Adipose tissue (tissue), 3 donors: Measurements from ENCODE around the gene SCUBE1. TPM values are rescaled to one million over a fixed set of nuclear protein-coding genes. Genes with fewer than 3 reads are reported as not detected.

Experiments used
- H3K27ac ChIP-seq: one replicate; pipeline ENCODE4 v1.5.1; 2013; ENCODE audit warnings: low read depth, low read length
- WGBS, 3 donors: extraction: QIAGEN DNeasy Blood & Tissue Kit; methylation state at CpG; one replicate each; pipeline ENCODE4 v1.1.7; 2013; 5-methylcytosine and 5-hydroxymethylcytosine counted together
- polyA plus RNA-seq, 3 donors: library from polyadenylated mRNA; stranded (reverse); fragments of 200-250 nt; gene quantifications; one replicate each; pipeline ENCODE4 v1.2.3, GENCODE V29; 2013
- donor health status: healthy with polysubstance abuse.
- donor health status: Bipolar disorder and iron deficiency.
- donor health status: healthy.

SCUBE1 gene
- polyA plus RNA-seq, 3 donors: 0.03 to 0.79 (median 0.28) TPM

DNA sequence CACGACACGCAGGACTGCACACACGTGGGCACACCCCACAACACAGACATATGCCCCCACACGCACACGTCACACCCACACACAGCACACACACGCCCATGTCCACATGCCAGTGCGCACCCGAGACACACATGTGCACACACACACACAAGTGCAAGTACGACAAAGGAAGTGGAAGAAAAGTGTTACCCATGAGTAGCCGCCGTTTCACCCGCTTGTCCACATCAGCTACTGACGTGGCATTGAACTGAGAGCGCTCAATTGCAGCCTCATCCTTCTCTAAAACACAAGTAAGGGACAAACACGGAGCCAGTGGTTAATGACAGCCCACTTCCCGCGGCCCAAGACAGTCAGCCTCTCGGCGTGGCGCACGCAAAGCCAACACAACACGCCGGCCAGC is 87.9 kb downstream of the SCUBE1 start:
- WGBS, 3 donors: 80 to 94% (median 90%) methylated on average over 23 of the region's 23 CpGs
- H3K27ac ChIP-seq: no peak overlapping the region

DNA sequence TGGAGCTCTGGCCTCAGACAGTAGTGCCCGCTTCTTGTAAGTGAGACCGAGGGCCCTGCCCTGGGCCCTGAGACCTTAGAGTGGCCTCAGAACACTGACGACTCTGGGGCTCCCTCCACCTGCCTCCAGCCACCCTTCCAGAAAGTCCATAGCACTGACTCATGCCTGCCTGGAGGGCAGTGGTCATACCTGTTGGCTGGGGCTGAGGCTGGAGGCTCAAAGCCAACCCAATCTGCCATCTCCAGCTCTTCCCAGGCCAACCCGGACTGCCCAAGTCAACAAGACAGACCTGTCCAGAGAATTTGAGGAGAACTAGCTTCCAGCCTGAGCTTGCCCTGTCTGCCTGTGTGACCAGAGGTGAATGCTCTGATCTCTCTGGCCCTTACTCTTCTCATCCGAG is 89.3 kb downstream of the SCUBE1 start:
- WGBS, 3 donors: 73 to 94% (median 88%) methylated on average over 4 to 5 of the region's 5 CpGs
- H3K27ac ChIP-seq: no peak overlapping the region

DNA sequence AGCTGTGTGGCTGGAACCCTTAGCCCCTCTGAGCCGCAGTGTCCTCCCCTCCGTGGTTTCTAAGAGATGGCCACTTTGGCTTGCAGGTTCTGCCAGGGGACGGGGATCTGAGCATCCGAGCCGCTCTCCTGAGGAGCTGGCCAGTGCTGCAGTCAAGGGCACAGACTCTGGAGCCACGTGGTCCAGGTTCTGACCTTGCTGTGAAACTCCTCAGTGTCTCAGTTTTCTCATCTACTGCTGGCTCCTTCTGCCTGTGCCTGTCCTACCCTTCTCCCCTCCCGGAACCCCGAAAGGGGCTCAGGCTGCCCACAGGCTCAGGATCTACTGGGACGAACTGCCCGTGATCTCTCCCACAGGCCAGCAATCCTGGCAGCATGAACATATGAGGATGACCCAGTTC is 90.9 kb downstream of the SCUBE1 start:
- 74 to 85% (median 83%) methylated on average over 10 of the region's 10 CpGs for WGBS, 3 donors
- H3K27ac ChIP-seq: no peak overlapping the region

DNA sequence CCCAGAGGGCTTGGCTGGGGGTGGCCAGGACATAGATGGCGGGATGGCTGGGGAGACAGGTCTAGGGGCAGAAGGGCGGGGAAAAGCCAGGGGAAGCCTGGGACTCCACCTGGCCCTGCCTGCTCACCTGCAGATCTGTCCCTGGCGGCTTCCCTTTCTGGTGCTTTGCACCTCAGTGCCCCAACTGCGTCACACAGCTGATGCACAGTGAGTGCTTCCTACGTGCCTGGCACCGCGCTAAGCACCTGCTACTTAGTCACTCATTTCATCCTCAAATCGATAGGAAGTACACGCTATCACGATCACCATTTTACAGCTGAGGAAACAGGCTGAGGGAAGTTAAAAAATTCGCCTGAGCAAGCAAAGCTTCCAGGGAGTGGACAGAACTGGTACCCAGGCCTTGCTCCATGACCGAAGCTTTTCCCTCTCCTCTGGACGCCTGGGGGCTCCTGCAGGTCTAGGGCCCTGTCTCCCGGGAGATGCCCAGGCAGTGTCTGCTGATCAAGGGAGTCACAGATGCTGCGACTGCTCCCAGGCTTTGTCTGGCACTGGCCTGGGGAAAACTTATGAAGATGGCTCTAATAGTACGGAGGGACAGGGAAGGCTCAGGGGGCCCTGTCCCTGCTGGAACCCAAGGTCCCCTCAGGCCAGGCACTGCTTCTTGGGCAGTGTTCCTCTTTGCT is 93.2 kb downstream of the SCUBE1 start:
- no peak overlapping the region for H3K27ac ChIP-seq
- WGBS, 3 donors: 74 to 87% (median 85%) methylated on average over 16 of the region's 16 CpGs

DNA sequence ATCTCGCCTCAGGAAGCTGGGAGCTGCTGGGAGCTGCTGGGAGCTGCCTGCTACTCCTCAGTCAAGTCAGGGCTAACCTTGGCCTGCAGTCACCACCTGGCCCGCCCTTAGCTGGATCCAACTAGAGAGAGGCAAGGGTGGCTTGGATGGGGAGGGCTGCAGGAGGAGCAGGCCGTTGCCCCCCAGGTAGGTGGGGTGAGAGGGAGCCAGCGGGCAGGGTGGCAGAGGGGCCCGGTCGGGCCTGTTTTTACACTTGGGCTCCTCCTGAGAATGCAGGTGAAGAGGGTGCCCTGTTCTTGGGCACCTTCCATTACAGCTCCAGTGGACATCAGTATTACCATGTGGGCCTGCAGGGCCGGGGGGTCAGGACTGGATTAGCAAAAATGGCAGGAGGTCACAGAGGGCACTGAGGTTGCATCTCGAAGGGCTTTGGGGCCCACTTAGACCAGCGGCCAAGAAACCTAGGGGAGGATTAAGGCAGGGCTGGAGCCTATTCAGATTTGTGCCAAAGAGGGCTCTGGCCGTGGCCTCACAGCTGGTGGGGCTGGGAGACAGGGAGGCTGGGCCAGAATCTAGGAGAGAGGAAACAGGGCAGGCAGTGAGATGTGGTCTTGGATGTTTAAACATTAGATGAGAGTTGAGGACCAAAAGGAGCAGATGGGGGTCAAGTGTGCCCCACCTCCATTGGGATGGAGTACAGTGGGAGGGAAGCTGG is 95.5 kb downstream of the SCUBE1 start:
- 88% methylated on average over 10 of the region's 10 CpGs for WGBS, 3 donors
- no peak overlapping the region for H3K27ac ChIP-seq

DNA sequence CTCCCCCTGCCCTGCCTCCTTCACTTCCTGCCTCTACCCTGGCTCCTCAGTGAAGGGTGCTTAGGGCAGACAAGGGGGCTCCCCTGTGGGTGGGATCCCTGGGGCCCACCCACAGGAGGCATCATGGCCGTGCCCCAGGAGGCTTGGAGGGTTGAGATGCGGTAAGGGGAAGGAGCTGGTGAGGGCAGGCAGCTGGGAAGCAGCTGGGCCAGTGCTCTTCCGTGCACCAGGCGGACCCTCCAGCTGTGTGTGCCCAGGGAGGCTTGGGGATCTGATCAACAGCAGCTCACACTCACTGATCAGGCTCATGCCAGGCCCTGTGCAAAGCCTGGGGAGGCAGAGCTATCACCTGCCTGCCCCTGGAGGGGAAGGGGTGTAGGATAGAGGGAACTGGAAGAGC is 97.0 kb downstream of the SCUBE1 start:
- WGBS, 3 donors: 66 to 79% (median 74%) methylated on average over 4 of the region's 4 CpGs
- H3K27ac ChIP-seq: no peak overlapping the region

DNA sequence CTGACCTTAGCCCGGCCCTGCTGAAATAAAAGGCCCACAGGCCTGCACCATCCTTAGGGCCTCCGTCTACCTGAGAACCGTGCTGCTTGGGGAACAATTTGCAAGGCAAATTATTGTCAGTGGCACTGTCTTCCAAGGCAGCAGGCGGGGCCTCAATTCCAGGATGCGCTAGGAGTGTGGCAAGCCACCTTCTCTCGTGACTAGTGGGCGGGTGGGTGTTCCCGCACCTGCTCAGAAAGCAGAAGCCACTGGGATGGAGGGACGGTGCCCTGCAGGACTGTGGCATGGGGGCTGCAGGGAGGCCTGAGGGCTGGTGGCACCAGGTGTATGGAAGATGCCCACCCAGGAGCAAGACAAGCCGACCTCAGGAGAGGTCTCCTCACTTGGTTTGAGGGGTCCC is 97.5 kb downstream of the SCUBE1 start:
- WGBS, 3 donors: 79 to 85% (median 80%) methylated on average over 10 of the region's 10 CpGs
- H3K27ac ChIP-seq: no peak overlapping the region

DNA sequence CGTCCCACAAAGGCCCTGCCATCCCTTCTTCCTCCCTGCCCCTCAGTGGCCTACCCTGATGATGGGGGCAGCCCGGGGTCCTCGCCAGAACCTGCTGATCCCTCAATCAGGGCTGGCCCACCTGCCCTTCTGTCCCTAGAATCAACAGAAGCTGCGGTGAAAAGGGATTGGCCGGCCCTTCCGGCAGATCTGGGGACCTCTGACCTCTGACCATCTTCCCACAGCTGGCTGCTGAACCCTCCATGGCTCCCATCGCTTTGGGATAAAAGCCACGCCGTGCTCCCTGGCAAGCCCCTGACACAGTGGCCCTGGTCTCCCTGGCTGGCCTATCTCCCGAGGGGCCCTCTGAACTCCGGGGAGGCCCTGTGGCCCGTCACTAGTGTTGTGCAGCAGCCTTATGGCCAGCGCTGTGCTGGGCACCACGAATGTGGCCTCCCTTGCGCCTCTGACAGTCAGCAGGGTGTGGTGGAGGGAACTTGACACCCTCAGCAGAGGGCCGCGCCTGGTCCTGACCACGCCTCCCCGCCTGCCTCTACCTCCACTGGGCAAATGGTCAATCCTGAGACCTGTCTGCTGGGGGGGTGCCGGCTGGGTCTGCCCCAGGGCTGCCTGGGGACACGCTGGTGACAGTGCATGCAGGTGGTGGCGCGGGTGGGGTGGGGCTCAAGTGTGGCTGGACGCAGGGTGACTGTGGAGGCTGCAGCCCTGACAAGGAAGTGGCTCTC is 98.2 kb downstream of the SCUBE1 start:
- WGBS, 3 donors: 80 to 89% (median 86%) methylated on average over 24 of the region's 24 CpGs
- no peak overlapping the region for H3K27ac ChIP-seq

DNA sequence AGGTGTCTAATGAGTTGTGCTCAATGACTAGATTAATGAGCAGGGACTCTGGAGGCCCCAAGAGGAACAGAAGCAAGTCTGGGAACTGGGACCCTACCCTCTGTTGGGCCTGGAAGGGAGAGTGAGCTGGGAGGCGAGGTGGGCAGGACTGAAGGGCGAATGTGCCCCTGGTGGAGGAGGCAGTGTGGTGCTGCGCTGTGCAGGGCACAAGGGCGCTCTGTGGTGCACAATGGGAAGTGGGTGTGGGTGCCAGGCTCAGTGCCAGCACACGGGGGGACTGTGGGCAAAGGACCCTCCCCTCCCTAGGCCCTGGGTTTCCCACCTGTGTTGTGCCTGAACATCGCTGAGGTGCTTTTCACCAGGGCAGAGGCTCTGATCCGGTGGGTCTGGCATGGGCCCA is 98.8 kb downstream of the SCUBE1 start:
- 75 to 82% (median 79%) methylated on average over 7 of the region's 7 CpGs for WGBS, 3 donors
- H3K27ac ChIP-seq: no peak overlapping the region

DNA sequence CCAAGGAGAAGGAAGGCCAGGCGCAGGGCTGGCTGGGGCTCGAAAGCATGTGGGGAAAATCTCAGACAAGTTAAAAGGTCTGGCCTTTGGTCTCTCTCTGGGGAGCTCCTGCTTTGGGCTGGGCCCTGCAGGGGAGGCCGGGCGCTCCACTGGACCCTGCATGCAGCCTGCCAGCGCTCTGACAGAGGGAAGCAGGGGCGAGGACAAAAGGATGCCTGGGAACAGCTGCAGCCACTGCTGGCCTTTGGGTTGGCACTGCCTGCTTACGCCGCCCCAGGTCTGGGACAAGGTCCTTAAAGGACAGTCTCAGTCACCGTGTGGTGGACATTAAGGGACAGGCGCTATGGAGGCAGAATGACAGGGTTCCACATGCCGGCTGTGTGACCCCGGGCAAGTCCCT is 99.8 kb downstream of the SCUBE1 start:
- WGBS, 3 donors: 94 to 96% (median 96%) methylated on average over 12 of the region's 12 CpGs
- H3K27ac ChIP-seq: no peak overlapping the region

DNA sequence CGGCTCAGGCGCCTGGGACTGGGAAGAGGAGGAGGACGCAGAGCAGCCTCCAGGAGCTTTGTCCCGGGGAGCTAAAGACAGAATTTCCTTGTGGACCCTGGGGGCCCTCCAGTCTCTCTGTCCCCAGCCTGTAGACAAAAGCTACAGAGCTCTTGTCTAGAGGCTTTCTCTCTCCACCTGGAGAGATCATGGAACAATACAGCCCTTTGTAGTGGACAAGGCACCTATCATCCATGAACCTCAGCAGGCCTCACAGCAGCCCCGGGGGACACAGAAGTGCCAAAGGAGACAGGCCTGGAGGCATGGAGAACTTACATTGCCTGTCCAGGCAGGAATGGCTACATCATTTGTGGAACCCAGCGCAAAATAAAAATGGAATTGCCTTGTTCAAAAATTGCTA is 100.5 kb downstream of the SCUBE1 start:
- 91 to 97% (median 93%) methylated on average over 6 of the region's 6 CpGs for WGBS, 3 donors
- H3K27ac ChIP-seq: no peak overlapping the region

DNA sequence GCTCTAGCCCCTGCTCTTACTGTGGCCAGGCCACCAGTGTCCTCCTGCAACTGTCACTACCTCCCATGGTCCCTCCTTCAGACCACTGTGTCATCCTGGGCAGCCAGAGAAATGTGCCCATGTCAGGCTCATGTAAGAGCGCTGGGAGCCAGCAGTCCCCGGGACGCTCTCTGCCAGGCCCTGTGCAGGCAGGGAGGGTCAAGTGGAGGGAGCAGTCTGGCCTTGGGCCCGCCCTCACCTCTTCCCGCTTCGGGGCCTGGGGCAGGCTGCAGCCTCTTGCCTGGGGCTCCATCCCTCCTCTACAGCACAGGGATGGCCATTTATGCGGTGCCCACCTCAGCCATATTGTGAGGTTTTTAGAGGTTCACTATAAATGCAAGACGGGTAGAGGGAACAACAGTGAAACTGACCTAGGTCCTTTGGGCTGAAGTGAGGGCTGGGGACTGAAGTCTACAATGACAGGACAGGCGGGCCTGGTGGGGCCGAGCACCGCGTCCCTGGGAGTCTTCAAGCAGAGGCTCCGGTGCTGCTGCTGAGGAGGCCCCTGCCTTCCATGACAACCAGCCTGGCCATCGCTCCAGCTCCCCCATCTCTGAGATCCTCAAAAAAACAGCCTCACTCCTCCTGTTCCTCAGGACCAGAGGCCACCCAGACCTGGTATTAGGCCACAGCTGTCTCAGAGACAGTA is 101.3 kb downstream of the SCUBE1 start:
- WGBS, 3 donors: 92 to 97% (median 93%) methylated on average over 12 to 14 of the region's 14 CpGs
- no peak overlapping the region for H3K27ac ChIP-seq

DNA sequence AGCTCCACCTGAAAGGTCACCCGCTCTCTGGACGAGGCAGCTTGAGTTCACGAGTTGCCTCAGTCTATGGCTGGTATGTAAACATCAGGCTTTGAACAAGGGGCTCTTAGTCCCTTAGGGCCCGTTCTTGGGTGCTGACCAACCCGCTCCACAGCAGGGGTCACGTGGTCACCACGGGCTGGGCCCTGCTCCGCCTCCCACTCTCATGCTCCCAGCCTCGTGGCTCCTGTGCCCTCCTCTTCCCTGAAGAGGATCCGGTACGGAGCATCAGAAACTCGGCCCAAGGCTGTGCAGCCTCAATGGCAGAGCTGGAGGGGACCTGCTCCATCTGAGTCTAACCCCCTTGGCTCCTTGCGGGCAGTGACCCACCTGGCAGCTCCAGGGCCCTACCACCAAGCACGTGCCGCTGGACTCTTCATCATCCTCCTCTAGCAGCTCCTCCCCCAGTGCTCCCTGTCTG is 102.0 kb downstream of the SCUBE1 start:
- WGBS, 3 donors: 81 to 86% (median 84%) methylated on average over 13 to 15 of the region's 15 CpGs
- H3K27ac ChIP-seq: no peak overlapping the region

DNA sequence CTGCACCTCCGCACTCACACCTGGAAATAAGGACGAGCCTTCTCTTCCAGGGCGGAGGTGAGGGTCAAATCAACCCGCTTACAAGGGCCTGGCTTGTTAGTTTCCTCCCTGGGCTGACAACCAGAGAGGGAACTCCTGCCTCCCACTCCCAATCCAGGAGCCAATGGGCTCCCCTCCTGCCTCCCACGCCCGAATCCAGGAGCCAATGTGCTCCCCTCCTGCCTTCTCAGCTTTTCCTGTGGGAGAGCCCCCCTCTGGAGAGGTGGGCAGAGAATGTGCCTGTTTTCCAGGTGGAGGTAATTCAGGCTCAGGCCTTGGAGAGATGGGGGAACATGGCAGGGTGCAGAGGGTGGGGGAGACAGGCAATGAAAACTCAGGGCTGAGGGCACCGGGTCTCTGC is 102.6 kb downstream of the SCUBE1 start:
- WGBS, 3 donors: 77 to 89% (median 89%) methylated on average over 7 of the region's 7 CpGs

DNA sequence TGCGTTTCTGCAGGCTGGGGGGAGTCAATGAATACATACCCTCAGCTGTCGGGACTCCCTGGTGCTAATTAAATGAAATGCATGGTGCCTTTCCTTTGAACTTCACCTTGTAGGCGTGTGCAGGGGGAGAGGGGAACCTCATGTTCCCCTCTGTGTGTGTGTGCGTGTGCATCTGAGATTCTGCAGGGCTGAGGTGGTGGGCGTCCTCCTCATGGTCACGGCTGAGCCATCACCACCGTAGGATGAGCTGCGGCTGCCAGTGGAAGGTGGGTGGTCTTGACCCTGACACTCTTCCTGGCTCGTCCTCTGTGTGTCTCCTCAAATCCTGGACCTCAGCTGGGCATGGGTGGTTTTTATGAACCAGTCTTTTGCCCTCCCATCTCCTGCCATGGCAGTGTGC is 103.2 kb downstream of the SCUBE1 start:
- no peak overlapping the region for H3K27ac ChIP-seq
- 64 to 76% (median 72%) methylated on average over 9 of the region's 9 CpGs for WGBS, 3 donors

More for the DNA sequence above, 102.6 kb downstream of the SCUBE1 start:
- no peak overlapping the region for H3K27ac ChIP-seq

DNA sequence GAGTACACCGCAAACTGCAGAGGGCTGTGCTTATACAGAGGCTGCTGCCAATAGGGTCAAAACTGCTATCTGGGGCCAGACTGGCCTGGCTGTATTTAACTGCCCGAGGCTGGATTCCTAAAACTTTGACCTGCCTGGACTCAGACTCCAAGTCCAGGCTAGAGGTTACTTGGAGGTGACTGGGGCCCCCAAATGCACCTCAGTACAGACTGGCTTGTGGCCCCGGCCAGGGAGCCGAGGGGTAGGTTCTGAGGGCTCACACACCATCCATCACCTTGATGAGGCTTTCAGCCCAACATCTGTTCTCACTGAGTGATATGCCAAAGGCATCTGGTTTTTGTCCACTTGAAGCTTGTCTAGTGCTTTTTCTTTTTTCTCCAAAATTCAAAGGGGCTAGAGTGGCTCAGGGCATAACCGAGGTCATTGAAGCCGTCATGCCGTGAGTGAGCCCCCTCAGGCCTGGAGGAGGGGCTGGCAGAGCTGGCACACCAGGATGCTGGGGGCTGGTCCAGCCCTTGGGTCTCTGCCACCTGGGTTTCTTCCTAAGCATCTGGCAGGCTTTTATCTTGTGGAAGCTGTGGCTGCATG is 103.9 kb downstream of the SCUBE1 start:
- H3K27ac ChIP-seq: no peak overlapping the region
- WGBS, 3 donors: 42 to 58% (median 50%) methylated on average over 7 of the region's 7 CpGs

DNA sequence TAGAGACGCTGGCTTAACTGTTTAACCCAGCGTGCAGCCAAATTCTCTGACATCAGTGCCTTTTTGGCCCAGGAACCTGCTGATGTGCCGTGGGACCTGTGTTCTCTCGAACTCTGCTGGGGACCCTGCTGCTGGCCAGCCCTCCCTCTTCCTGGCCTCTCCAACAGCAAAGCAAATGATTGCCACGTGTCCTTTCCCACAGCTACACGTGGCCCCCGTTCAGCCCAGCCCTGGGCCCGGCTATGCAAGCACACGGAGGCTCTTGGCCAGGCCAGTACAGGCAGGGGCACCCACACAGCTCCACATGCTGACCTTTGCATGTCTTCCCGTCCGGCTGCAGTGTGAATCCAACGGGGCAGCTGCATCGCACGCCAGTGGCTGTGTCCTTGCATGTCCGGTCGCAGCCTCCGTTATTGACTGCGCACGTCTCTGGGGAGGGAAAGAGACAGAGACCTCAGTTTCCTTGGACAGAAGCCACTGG is 104.6 kb downstream of the SCUBE1 start:
- H3K27ac ChIP-seq: no peak overlapping the region
- WGBS, 3 donors: 57 to 70% (median 65%) methylated on average over 19 of the region's 19 CpGs

DNA sequence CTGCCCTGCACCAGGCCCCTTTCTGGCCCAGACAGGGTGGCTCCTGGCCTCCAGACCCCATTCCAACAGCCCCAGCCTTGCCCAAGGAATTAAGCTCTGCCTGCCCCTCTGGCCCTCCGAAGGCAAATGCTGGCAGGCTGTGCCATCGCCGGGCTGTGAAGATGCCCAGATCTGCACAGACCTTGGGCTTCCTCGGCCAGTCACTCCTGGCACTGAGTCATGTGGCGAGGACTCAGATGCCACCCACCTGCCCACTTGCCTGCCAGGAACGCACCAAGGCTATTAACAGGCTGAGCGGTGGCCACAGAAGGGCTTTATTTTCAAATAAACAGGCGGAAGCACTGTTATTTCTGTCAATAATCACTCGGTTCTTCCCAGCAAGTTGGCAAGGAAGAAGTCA is 105.9 kb downstream of the SCUBE1 start:
- no peak overlapping the region for H3K27ac ChIP-seq
- 68 to 88% (median 81%) methylated on average over 9 of the region's 9 CpGs for WGBS, 3 donors
